Colon (tissue), 2 donors: ENCODE results near the gene ARHGAP28.

ENCODE experiments used
- FAIRE-seq: peaks from 2 replicates; lab custom pipeline; 2012; peaks lifted over from hg19 to GRCh38; lab: Jason Lieb, UNC
- donor health status: control.
- donor health status: control.

Gene ARHGAP28

DNA sequence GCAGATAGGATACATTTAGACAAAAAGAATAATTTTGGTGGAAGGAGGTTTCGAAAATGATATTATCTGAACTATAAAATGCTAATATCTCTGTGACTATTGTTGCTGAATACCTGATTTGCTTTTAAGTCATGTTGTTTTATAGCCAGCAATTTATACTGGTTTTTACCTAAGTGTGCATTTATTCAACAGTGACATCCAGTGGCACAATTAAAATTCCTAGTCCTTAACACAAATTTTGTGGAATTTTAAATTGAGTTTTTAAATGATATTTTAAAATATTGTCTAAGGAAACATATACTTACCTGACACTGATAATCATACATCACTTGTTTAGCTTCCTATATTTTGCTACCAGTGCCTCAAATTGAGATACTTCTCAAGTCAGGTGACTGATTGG is 144.8 kb downstream of the ARHGAP28 start:
- FAIRE-seq = no peak

DNA sequence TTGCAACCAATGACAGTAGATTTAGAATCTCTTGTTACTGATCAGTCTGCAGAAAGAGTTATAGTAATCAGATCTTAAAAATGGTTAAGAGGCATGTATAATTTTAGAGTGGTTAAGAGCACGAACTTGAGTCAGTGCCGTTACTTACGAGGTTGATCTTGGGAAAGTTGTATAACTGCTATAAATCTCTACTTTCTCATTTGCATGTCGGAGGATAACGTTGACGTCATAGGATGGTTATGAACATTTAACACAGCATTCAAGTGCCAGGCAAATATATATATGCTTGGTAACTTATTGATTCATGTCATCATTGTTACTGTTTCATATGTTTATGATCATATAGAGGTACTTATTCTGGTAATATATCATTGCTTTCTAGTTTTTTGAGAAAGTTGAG is 146.2 kb downstream of the ARHGAP28 start:
- FAIRE-seq = no peak

DNA sequence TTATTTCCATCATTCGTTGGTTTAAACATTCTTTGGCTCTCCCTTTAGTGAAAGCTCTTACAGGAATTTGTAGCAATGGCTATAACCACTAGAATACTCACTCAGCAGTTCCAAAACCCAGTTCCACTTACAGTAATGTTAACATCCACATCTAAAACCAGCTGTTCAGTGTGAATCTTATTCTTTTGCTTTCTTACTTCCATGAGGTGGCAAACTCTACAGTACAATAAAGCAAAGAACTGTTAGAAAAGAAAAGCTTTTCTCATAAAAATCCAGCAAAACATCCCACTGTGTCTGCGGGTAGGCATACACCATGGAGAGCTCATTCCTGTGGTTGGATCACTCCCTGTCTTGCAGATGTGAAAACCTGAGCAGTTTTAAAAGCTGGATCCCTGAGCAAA is 147.1 kb downstream of the ARHGAP28 start:
- FAIRE-seq = no peak

DNA sequence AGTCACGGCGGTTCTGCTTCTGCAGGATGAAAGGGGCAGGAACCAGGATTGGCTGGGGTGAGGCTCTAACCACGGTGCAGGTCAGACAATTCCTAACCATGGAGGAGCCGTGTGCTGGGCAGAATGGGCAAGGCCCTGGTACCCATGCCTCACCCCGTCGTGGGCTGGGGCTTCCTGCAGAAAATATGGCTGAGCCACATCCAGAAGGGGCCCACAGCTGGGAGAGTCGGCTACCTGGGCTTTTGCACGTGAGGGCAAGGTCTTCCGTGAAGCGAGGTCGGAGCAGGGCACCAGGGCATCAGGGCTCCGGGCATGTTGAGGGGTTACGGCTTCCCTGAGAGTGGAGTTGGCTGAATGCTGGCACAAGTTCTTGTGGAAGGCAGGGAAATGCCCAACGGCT is 147.8 kb downstream of the ARHGAP28 start:
- FAIRE-seq = no peak

DNA sequence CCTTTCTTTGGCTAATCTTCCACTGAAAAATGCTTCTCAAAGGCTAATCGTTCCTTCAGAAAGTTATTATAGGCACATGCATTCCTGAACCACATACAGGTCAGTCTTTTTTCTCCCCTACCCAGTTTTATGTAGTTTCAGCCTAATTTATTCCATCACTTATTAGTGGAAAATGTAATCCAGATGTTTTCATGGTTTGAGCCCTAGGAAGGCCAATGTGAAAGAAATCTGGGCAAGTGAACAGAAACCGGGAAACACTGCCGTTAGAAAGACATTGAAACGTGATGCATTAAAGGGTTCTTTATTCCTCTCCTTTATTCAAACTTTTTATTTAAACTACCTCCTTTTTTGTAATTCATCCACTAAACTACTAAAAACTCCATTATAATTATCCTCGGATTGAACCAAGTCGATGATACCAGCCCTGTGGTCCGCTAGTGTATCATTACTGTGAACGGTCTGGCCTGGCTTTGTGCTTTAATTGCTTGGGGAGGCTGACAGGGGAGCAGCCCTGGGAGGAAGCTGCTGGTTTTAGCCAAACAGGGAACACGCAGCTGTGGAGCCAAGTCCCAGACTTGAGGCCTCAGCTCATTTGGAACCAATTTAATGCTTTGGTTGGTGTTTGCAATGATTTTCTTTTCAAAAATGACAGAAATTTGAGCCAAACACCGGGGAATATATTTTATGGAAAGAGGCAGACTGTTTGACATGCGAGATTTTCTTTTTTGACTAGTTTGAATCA is 149.2 kb downstream of the ARHGAP28 start:
- FAIRE-seq = no peak

GRCh38 chr18:6879508-6880195 is 150.1 kb downstream of the ARHGAP28 start:
- FAIRE-seq = no peak

DNA sequence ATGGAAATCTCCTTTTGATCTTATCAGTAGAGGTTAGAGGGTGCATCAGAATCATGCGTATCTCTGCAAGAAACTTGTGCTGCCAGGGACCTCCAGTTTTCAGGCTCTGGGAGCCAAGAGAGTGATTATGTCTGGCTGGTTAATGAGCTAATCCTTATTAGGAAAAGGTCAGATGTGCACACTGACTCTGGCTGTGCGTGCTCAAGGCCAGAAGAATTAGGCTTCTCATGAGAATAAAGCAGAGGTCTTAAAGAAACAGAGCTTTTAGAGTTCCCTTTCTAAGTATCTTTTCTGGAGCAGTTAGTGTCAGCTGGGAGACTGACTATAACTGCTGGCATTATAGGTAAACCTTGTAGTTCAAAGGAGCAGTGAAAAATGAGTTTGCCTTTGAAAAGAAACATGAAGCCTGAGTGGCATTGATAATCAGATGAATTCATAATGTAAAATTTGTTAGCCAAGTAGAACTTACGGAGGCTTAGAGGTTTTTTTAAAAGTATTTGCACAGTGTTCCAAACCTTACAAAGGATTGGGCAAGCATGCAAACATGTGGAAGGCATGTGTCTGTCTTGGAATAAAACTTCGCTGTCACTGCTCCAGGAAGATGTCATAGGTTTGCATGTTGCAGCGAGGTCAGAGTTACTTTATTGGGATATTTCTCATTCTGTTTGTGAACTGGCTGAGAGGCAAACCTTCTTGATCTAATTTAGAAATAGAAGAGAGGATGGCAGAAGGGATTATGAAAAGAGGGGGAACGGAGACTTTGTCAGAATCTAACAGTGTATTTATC is 151.7 kb downstream of the ARHGAP28 start:
- FAIRE-seq = no peak

DNA sequence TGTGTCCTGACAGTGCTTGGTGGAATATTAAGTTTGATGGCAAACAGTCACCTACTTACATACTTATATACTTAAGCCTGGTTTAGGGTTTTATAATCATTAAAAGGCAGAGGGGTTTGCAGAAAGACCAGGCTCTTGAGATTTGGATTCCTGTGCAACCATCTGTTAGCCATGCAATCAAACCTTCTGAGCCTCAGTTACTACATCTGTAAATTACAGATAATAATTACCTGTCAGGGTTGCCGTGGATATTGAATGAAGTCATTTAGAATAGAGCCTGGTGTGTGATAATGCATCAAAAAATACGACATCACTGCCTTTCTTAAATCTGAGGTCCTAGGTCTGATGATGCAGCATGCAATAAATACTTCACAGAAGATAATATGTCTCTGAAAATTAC is 152.9 kb downstream of the ARHGAP28 start:
- FAIRE-seq = no peak

DNA sequence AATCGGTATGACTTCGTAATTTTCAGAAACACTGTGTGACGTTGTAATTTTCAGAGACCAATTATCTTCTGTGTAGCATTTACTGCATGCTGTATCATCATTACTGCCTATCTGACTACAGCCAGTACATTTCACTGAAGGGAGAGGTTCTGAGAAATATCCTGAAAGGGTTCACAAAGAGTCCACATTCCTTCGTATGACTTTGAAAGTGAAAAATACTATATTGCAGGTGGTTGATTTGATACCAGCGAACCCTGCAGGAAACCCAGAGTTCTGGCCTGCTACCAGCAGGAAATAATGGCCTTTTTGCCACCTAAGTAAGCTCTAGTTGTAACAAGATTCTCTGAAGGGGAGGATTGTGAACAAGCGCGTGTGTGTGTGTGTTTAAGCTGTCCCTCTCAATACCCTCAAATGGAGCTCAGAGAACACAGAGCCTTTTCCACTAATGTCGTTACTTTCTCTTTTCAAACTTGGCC is 155.5 kb downstream of the ARHGAP28 start:
- no peak for FAIRE-seq

GRCh38 chr18:6885992-6886796 is 156.7 kb downstream of the ARHGAP28 start:
- FAIRE-seq = no peak

GRCh38 chr18:6886797-6887330 is 157.3 kb downstream of the ARHGAP28 start:
- FAIRE-seq = no peak

DNA sequence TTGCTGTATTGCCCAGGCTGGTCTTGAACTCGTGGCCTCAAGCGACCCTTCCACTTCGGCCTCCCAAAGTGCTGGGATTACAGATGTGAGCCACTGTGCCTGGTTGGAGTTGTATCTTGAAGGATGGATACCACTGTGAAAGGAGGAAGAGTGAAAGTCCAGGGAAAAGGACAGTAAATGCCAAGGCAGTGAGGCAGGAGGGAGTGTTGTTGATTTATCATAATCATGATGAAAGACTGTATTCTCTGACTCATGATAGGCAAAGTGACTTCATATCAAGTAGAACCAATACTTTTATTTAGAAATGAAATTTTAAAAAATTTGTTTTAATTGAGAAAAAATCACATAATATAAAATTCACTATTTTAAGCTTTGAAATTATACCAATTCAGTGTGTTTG is 162.3 kb downstream of the ARHGAP28 start:
- FAIRE-seq = no peak

GRCh38 chr18:6901286-6901926 is 171.9 kb downstream of the ARHGAP28 start:
- no peak for FAIRE-seq

DNA sequence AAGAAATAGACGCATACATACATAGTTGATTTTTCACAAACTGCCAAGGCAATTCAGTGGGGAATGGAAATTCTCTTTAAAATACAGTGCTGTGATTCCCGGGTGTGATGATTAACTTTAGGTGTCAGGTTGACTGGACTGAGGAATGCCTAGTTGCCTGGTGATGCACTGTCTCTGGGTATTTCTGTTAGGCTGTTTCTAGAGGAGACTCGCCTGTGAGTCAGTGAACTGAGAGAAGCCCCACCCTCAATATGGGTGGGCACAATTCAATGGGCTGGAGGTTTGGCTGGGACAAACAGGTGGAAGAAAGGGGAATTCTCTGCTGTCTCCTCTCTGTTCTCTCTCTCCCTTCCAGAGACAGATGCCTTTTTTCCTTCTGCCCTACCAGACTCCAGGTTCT is 187.6 kb downstream of the ARHGAP28 start:
- FAIRE-seq = no peak

- FAIRE-seq = no peak
Measured at GRCh38 chr18:6920099-6920955, 190.8 kb downstream of the ARHGAP28 start.

- no peak for FAIRE-seq
Measured at GRCh38 chr18:6921571-6921970, 192.1 kb downstream of the ARHGAP28 start.

DNA sequence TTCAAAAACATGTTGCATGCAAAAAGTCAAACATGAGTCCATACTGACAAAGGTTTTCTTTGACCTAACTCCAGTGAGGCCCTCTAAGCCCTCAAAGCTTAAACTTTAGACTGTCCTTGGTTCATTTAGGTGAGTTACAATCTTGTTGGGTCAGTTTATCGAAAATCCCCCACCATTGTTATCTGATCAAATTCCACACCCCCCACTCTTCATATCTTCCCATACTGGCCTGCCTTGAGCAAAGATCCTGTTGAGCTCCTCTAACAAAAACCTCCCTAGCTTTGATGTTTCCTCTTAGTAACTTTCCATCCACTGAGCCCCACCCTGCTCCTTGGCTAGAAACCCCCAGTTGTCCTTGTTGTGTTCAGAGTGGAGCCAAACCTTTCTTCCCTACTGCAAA is 193.7 kb downstream of the ARHGAP28 start:
- FAIRE-seq = no peak

- no peak for FAIRE-seq
Measured at GRCh38 chr18:6927153-6927552, 197.6 kb downstream of the ARHGAP28 start.

DNA sequence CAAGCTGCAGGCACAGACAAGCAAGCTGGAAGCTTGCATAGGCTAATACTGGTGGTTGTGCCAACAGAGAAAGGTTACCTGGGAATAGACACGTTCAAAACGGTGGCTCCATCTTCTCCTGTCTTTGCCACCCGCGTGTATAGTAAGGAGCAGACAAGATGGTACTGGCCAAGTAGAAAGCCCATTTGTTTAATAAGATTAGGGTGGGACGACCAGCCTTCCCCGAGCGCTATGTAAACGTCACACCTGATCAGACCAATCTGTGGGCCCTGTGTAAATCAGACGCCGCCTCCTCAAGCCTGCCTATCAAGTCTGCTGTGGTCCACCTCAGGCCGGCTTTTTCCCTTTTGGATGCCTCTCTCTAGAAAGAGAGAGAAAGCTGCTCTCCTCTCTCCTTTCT is 198.8 kb downstream of the ARHGAP28 start:
- FAIRE-seq = no peak

DNA sequence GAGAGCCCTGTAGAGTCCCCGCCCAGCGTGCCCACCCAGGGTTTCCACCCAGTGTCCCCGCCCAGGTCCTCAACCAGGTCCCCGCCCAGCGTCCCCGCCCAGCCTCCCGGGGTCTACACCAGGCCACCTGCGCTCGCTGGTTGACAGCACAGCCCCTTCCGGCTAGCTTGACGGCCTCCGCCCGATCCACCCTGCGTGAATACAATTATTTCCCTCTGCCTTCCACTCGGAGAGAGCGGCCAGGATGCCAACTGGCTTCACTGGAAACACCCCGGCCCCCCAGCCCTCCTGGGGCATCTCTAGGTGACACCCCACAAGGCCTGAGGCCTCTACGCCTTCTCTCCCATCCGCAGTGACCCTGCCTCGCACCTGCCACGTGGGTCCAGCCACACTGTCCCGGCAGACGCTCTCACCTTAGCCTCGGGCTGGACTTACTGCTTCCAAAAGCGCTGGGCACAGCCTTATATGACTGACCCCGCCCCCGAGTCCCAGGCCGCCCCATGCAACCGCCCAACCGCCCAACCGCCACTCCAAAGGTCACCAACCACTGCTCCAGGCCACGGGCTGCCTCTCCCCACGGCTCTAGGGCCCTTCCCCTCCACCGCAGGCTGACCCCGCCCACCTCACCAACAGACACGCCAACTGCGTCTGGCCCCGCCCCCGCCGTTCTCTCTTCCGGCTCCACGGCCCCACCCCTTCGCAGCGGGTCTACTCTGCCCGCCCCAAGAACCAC is 200.0 kb downstream of the ARHGAP28 start:
- no peak for FAIRE-seq
